ENCODE measurements around the gene FAM184A.

Gene FAM184A

GRCh38 chr6:119030759-119031158, 47.7 kb downstream of the FAM184A start:
- H3K4me3 ChIP-seq (replicated peaks; ENCODE audit: low read depth, low read length), result no peak overlapping the region
- no peak for TF ChIP-seq CTCF (IDR thresholded peaks at IDR 0.05; ENCODE audit: low read length, missing control alignments)
- DNase-seq (ENCODE audit: low read depth), result no peak

- no peak for TF ChIP-seq CTCF (IDR thresholded peaks at IDR 0.05; ENCODE audit: low read length, missing control alignments)
- DNase-seq (ENCODE audit: low read depth), result no peak
- no peak overlapping the region for H3K4me3 ChIP-seq (replicated peaks; ENCODE audit: low read depth, low read length)
These were observed 50.4 kb downstream of the FAM184A start for GRCh38 chr6:119028091-119028490.

- TF ChIP-seq CTCF (IDR thresholded peaks at IDR 0.05; ENCODE audit: low read length, missing control alignments), result no peak
- DNase-seq (ENCODE audit: low read depth), result no peak
These were observed 51.0 kb downstream of the FAM184A start for GRCh38 chr6:119027465-119027864.

GRCh38 chr6:119026822-119027221, 51.6 kb downstream of the FAM184A start:
- no peak for TF ChIP-seq CTCF (IDR thresholded peaks at IDR 0.05; ENCODE audit: low read length, missing control alignments)
- DNase-seq (ENCODE audit: low read depth), result no peak

More at GRCh38 chr6:119027465-119027864, 51.0 kb downstream of the FAM184A start:
- no peak overlapping the region for H3K4me3 ChIP-seq (replicated peaks; ENCODE audit: low read depth, low read length)

DNA sequence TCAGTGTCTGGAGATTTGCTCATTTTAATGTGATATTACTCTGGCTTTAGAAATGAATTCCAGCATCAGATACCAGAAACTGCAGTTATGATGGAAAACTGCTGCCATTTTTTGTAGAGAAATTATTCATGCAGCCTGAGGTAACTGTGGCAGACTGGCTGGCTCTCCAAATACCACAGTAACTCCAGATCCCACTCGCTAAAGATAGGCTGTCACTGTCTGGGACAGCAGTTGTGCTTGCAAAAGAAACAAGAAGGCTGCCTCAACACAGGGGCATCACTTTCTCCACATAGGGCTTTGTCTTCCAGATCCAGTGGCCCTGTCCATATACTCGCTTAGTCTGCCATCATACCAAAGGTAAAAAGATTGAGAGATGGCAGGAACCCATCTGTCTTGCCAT, 52.7 kb downstream of the FAM184A start:
- no peak for TF ChIP-seq CTCF (IDR thresholded peaks at IDR 0.05; ENCODE audit: low read length, missing control alignments)
- H3K4me3 ChIP-seq (replicated peaks; ENCODE audit: low read depth, low read length), result no peak overlapping the region

More at GRCh38 chr6:119026822-119027221, 51.6 kb downstream of the FAM184A start:
- no peak overlapping the region for H3K4me3 ChIP-seq (replicated peaks; ENCODE audit: low read depth, low read length)

GRCh38 chr6:119024111-119024510, 54.4 kb downstream of the FAM184A start:
- TF ChIP-seq CTCF (IDR thresholded peaks at IDR 0.05; ENCODE audit: low read length, missing control alignments), result no peak
- H3K4me3 ChIP-seq (replicated peaks; ENCODE audit: low read depth, low read length), result no peak overlapping the region
- no peak for DNase-seq (ENCODE audit: low read depth)

More for the DNA sequence above, 52.7 kb downstream of the FAM184A start:
- no peak for DNase-seq (ENCODE audit: low read depth)

- no peak overlapping the region for H3K4me3 ChIP-seq (replicated peaks; ENCODE audit: low read depth, low read length)
- no peak for TF ChIP-seq CTCF (IDR thresholded peaks at IDR 0.05; ENCODE audit: low read length, missing control alignments)
- no peak for DNase-seq (ENCODE audit: low read depth)
These were observed 55.7 kb downstream of the FAM184A start for GRCh38 chr6:119022796-119023195.
